Spleen (tissue), 7 donors: Measurements from ENCODE around the gene DPYSL4.

Experiments used
- POLR2A ChIP-seq, 3 donors: fragments of 450-650 bp; IDR thresholded peaks; one replicate each; pipeline ENCODE4 v1.5.1; 2017; ENCODE audit warnings: antibody characterized with exemption in 3 of 3, mild to moderate bottlenecking in 1 of 3
- POLR2AphosphoS5 ChIP-seq, 3 donors: sonication (generic); formaldehyde crosslinking; IDR thresholded peaks; one replicate each; pipeline ENCODE4 v1.5.1; 2017; ENCODE audit warnings: antibody characterized with exemption in 3 of 3
- TF ChIP-seq, protein P1 (sequence below), 11 experiments: fragments of 200-600 bp in 7 of 11; fragments of 450-650 bp in 4 of 11; sonication (generic) in 4 of 11; IDR thresholded peaks in 8 of 11; conservative IDR thresholded peaks in 3 of 11; 1 replicate in 7 of 11; 2 replicates in 4 of 11; pipeline versions ENCODE4 v1.4.0 to v1.8.0; 2016 to 2021; ENCODE audit warnings: antibody characterized with exemption in 11 of 11, inconsistent platforms in 4 of 11, mild to moderate bottlenecking in 1 of 11
- donor health status: DM: no; HTN: no; CAD: no; lungs with moderate emphysema.
- donor health status: DM: no; HTN: no; CAD: no.
- donor health status: DM: no; HTN: no; CAD: no.

DNA sequence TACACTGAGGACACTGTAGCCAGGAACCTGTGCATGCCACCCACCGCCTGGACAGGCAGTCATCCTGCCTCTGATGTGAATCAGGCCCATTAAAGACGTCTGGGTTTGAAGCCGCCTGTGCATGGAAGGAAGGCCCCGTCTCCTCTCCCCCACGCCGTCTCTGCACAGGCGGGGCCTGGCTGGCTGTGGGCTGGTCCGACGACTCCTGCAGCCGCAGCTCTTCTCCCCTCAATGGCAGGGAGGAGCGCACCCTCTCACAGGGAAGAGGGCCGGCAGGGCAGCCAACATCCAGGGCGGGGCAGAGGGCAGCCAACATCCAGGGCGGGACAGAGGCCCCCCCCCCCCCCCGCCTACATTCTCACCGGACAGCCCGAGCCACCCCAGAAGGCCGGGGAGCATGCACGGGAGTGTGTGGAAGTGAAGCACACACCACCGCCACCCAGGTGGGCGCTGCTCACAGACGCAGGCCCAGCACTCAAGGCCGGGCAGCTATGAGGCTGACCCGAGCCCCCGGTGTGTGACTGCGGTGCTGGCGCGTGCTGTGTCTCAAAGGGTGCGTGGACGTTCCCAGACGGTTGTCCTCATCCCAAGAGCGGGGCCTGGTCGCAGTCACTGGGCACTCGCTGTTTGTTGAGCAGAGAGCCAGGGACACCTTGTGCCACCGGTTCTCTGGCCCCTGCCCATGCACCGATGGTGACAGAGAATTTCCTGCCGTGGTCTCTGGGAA is 19.1 kb downstream of the DPYSL4 start:
- TF ChIP-seq POLR2AphosphoS5 (IDR thresholded peaks at IDR 0.05) (no peak), POLR2A (IDR thresholded peaks at IDR 0.05) (no peak)
- TF ChIP-seq, protein P1, sequence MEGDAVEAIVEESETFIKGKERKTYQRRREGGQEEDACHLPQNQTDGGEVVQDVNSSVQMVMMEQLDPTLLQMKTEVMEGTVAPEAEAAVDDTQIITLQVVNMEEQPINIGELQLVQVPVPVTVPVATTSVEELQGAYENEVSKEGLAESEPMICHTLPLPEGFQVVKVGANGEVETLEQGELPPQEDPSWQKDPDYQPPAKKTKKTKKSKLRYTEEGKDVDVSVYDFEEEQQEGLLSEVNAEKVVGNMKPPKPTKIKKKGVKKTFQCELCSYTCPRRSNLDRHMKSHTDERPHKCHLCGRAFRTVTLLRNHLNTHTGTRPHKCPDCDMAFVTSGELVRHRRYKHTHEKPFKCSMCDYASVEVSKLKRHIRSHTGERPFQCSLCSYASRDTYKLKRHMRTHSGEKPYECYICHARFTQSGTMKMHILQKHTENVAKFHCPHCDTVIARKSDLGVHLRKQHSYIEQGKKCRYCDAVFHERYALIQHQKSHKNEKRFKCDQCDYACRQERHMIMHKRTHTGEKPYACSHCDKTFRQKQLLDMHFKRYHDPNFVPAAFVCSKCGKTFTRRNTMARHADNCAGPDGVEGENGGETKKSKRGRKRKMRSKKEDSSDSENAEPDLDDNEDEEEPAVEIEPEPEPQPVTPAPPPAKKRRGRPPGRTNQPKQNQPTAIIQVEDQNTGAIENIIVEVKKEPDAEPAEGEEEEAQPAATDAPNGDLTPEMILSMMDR (IDR thresholded peaks at IDR 0.05 in 8 of 11, conservative IDR thresholded peaks at IDR 0.05 in 3 of 11): no peak
